OCI-LY1 (cell line): ENCODE results near the gene CPXM1.

Experiments used
- CTCF ChIP-seq: fragments of 200-600 bp; sonication (generic), shearing (Covaris generic); IDR thresholded peaks from 2 replicates; pipeline ENCODE4 v1.5.1; 2017; ENCODE audit warnings: mild to moderate bottlenecking, antibody characterized with exemption, low read length, moderate library complexity, mixed read lengths
- EZH2 ChIP-seq: fragments of 200-600 bp; sonication (generic), shearing (Covaris generic); IDR thresholded peaks from 2 replicates; pipeline ENCODE4 v1.8.0; 2017; ENCODE audit warnings: borderline replicate concordance, mixed run types, mild to moderate bottlenecking, antibody characterized with exemption, low read length, moderate library complexity, mixed read lengths

- no peak for TF ChIP-seq CTCF
- no peak for TF ChIP-seq EZH2
These were observed 1.2 kb downstream of the CPXM1 start for GRCh38 chr20:2799271-2799670.
